Body of pancreas (tissue), 4 donors: ENCODE data around the gene KRTAP4-16.

Source experiments
- CTCF ChIP-seq, 7 experiments: fragments of 450-650 bp in 4 of 7; fragments of 200-600 bp in 3 of 7; sonication (generic) in 3 of 7; IDR thresholded peaks; one replicate each; pipeline ENCODE4 v1.5.1; 2016 to 2019; ENCODE audit warnings: antibody characterized with exemption in 7 of 7
- POLR2A ChIP-seq, 3 donors: fragments of 450-650 bp; IDR thresholded peaks; one replicate each; pipeline ENCODE4 v1.6.1; 2016; ENCODE audit warnings: antibody characterized with exemption in 3 of 3, mild to moderate bottlenecking in 2 of 3

GRCh38 chr17:41126412-41126811 is 24.4 kb upstream of the KRTAP4-16 start:
- no peak for TF ChIP-seq CTCF (IDR thresholded peaks at IDR 0.05)
- no peak for TF ChIP-seq POLR2A (IDR thresholded peaks at IDR 0.05)
